Pulmonary artery endothelial cell (primary cell): ENCODE measurements around the gene SCRN3. TPM values are rescaled to one million over a fixed set of nuclear protein-coding genes. Genes with fewer than 3 reads are reported as not detected.
"Not testable (repeated sequence)": the region's sequence is repeated elsewhere in the genome, so short reads cannot be mapped to it uniquely, and the experiment has no call there.

Source experiments
- DNase-seq: peaks from one replicate; pipeline ENCODE4 v3.0.0-alpha.2; 2011; ENCODE audit warnings: low read depth, low spot score
- total RNA-seq: library from RNA; depleted of rRNA; stranded (reverse); fragments of >200 nt; gene quantifications from 2 replicates; pipeline ENCODE4 v1.2.3, GENCODE V29; 2014

SCRN3 gene, protein sequence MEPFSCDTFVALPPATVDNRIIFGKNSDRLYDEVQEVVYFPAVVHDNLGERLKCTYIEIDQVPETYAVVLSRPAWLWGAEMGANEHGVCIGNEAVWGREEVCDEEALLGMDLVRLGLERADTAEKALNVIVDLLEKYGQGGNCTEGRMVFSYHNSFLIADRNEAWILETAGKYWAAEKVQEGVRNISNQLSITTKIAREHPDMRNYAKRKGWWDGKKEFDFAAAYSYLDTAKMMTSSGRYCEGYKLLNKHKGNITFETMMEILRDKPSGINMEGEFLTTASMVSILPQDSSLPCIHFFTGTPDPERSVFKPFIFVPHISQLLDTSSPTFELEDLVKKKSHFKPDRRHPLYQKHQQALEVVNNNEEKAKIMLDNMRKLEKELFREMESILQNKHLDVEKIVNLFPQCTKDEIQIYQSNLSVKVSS
- 19.7 and 30.6 TPM in 2 replicates for total RNA-seq

GRCh38 chr2:174395284-174395968 is at the start of gene SCRN3:
Gene SCRN3 (plus strand): TSS chr2:174395730. CDS start chr2:174398284, 2,554 bp downstream.
- peak; percentile 27 for DNase-seq

DNA sequence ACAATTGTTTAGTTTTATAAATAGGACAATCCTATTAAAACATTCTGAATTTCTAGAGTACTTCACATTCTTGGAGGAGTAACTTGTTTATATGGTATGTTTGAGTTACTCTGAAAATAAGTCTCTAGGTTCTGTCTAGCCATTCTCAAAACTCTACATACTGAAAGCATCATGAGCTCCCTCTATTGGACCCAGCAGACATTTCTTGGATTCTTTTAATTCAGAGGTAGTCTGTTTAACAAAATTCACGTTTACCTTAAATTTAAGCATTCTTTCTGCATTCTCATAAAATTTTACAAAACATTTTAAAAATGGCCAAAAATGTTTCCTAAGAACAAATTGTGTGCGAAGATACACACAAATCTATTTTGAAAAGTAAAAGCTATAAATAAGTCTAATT is 45.5 kb upstream of the SCRN3 start:
- DNase-seq = no peak

DNA sequence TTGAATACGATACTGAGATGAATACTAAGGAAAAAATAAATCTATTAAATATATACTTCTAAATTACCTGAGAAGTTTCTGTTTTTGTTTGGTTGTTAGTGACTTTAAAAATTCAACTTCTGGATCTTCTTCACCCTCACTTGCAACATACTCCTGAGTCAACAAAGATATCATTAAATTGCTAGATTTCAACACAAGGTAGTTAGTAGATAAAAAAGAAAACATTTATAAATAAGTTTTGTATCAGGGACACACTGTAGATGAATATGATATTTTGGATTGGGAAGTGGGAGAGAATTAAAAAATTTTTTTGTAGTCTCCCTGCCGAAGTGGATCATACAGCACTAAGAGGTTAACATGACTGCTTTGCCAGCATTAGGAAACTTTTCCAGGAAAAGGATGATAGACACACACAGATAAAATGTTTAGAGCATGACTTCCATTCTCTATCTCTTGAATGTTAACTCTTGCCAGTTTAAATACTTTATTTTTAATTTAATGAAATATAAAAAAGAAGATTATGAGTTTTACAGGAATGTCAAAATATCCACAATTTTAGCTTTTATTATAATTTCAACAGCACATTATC is 44.8 kb upstream of the SCRN3 start:
- DNase-seq = no peak

DNA sequence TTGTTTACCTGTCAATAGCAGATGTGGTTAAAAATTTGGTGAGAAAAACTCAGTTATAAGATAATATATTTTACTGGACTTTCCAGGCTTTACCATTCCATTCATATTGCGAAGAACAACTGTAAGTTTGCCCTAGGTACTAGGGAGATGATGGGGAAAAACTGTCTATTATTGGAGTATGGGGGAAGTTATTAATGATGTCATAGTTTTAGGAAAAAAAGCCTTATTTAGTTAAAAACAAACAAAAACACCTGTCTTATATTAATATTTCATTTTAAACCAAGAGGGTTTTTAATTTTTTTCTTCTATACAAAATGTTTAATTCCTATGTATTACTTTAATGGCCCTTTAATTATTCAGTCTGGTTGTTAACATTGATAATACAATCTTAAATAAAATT is 42.5 kb upstream of the SCRN3 start:
- no peak for DNase-seq

DNA sequence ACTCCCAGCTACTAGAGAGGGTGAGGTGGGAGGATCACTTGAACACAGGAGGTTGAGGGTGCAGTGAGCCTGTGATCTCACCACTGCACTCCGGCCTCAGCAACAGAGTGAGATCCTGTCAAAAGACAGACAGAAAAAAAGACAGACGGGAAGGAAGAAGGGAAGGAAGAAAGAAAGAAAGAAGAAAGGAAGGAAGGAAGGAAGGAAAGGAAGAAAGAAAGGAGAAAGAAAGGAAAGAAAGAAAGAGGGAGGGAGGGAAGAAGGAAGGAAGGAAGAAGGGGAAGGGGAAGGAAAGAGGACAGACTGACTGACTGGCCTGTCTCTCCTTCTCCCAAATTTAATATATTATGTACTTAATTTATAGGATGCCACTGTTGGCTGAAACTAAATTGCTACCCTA is 39.2 kb upstream of the SCRN3 start:
- DNase-seq = no peak

GRCh38 chr2:174359663-174360062 is 35.9 kb upstream of the SCRN3 start:
- not testable (repeated sequence) for DNase-seq

DNA sequence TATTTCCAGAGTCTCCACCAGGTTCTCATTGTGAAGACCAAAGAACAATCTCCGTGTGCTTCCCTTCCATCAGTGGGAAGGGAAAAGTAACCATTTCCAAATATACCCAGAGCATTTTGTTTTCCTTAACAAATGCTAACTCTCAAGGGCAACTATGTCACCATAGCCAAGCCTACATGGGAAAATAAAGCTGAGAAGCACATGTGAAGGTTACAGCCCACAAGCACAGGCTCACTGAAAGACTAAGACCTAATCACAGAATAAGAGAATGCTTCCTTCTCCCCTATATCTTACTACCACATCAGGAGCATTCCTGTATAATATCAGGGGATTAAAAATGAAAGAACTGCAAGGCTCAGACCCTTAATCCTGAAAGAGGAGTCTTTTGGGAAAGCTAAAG is 32.6 kb upstream of the SCRN3 start:
- no peak for DNase-seq

DNA sequence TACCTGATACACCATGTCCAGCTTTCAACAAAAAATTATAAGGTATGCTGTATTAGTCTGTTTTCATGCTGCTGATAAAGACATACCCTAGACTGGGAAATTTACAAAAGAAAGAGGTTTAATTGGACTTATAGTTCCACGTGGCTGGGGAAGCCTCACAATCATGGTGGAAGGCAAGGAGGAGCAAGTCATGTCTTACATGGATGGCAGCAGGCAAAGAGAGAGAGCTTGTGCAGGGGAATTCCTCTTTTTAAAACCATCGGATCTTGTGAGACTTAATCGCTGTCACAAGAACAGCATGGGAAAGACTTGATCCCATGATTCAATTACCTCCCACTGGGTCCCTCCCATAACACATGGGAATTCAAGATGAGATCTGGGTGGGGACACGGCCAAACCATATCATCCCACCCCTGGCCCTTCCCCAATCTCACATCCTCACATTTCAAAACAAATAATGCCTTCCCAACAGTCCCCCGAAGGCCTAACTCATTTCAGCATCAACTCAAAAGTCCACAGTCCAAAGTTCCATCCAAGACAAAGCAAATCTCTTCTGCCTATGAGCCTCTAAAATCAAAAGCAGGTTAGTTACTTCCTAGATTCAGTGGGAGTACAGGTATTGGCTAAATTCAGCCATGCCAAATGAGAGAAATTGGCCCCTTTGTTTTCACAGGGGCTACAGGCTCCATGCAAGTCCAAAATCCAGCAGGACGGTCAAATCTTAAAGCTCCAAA is 31.9 kb upstream of the SCRN3 start:
- DNase-seq = not testable (repeated sequence)

- no peak for DNase-seq
Observed at GRCh38 chr2:174364628-174365027, 30.9 kb upstream of the SCRN3 start.

GRCh38 chr2:174365571-174365970 is 30.0 kb upstream of the SCRN3 start:
- DNase-seq = no peak

DNA sequence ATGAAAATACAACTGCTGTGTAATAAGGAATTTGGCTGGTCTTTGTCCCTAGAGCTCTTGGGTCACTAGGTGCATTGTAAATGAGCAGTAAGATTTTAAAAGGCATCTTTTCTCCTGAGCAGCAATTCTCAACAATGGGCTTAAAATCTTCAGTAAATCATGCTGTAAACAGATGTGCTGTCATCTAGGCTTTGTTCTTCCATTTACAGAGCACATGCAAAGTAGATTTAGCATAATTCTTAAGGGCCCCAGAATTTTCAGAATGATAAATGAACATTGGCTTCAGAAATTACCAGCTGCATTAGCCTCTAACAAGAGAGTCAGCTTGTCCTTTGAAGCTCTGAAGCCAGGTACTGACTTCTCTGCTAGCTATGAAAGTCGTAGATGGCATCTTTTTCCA is 26.8 kb upstream of the SCRN3 start:
- no peak for DNase-seq

DNA sequence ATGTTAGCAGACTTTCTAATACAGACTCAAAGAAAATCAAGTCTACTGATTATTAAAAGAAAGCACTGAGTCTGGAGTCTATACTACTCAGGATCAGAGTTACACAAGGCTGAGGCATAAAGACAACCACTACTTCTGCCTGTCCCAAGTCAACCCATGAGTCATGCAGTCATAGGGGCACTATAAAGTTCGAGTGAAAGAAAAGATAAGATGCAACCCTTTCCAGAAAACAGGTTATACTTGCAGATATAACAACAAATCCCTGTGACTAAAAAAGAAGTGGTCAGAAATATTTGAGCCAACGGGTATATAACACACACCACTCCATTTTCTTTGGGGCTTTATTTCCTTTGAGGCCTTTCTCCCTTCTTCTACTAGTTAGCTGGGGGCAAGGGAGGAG is 18.6 kb upstream of the SCRN3 start:
- DNase-seq = no peak

DNA sequence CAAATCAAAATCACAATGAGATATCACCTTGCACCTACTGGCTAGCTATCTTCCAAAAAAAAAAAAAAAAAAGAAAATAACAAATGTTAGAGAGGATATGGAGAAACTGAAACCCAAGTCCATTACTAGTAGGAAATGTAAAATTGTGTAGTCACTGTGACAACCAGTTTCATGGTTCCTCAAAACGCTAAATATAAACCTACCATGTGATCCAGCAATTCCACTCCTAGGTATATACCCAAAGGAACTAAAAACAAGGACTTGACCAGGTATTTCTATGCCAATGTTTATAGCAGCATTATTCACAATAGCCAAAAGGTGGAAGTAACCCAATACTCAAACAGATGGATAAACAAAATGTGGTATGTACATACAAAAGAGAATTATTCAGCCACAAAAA is 11.7 kb upstream of the SCRN3 start:
- DNase-seq = no peak

- DNase-seq = no peak
Observed at GRCh38 chr2:174385201-174385600, 10.3 kb upstream of the SCRN3 start.

DNA sequence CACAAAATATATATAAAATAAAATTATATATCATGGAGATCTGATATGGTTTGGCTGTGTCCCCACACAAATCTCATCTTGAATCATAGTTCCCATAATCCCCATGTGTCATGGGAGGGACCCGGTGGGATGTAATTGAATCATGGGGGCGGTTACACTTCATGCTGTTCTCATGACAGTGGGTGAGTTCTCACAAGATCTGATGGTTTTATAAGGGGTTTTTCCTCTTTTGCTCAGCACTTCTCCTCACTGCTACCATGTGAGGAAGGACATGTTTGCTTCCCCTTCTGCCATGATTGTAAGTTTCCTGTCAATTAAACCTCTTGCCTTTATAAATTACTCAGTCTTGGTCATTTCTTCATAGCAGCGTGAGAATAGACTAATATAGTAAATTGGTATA is 6.8 kb upstream of the SCRN3 start:
- DNase-seq = not testable (repeated sequence)

- no peak for DNase-seq
Observed at GRCh38 chr2:174389542-174389941, 6.0 kb upstream of the SCRN3 start.

GRCh38 chr2:174390303-174390702 is 5.2 kb upstream of the SCRN3 start:
- not testable (repeated sequence) for DNase-seq

DNA sequence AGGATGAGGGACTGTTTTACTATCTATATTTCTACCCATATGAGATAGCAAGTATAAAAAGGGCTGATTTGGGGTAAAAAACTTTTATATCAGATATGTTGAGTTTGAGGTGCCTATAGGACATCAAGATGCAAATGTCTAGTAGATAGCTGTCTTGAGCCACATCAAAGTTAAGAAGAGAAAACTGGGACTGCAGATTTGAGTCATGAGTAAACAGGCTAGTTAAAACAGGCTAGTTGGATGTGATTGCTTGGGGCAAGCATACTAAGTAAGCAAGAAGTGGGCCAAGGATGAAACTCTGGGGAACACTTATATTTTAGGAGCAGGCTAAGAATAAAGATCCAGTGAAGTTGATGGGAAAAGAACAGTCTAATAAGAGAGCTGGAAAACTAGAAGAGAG is 2.8 kb upstream of the SCRN3 start:
- no peak for DNase-seq

DNA sequence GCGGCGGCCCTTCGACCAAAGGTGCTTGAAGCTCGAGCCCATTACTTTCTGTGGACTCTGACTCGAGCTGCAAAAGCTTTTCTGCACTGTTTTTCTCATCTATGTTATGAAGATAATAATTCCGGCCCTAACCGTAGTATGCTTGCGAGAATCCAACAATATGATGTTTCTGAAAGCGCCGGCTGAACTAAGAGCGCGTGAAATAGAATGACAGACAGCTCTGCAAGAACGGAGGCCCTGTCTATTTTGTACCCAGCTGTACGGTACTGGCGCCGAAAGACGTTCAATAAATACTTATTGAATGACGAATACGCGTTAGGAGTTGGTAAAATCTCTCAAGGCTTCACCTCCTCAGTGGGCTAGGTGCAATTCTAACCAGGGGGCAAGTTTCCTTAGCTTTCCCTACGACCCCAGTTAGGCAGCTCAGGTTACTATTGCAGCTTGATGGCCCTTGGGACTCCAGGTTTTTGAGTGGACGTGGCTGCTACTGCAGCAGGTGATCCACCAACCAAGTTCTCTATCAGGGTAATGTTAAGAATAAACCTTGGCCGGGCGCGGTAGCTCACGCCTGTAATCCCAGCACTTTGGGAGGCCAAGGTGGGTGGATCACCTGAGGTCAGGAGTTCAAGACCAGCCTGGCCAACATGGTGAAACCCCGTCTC is 570 bp downstream of the SCRN3 start:
- no peak for DNase-seq

DNA sequence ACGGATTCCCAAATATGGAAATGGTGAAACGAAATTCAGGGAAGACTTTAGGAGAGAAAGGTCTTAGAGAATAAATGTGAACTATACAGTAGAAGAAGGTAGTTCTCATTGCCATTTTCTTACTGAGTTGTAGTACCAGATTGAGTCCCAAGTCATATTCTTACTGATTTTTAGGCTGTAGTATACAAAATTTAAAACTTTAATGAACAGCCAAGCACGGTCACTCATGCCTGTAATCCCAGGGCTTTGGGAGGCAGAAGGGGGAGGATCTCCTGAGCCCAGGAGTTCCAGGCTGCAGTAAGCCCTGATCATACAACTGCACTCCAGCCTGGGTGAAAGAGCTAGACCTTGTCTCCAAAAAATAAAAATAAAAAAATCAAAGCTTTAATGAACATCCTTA is 2.2 kb downstream of the SCRN3 start:
- no peak for DNase-seq

DNA sequence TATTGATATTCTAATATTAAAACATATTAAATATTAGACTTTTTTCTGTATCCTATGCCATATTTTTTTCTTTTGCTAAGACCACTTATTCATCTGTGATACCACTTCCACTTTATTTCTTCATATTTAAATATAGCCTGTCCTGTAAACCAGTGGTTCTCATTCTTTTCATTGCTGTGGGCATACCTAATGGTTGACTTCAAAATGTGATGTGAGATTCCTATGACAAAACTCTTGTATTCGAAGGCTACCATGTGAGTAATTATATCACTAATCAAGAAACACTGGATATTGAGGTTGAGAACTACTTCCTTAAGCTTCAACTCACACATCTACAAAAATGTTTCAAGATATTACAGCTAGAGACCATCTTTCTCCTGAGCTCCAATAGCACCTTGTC is 3.6 kb downstream of the SCRN3 start:
- no peak for DNase-seq
